ENCODE results near the gene JMJD7.

DNA sequence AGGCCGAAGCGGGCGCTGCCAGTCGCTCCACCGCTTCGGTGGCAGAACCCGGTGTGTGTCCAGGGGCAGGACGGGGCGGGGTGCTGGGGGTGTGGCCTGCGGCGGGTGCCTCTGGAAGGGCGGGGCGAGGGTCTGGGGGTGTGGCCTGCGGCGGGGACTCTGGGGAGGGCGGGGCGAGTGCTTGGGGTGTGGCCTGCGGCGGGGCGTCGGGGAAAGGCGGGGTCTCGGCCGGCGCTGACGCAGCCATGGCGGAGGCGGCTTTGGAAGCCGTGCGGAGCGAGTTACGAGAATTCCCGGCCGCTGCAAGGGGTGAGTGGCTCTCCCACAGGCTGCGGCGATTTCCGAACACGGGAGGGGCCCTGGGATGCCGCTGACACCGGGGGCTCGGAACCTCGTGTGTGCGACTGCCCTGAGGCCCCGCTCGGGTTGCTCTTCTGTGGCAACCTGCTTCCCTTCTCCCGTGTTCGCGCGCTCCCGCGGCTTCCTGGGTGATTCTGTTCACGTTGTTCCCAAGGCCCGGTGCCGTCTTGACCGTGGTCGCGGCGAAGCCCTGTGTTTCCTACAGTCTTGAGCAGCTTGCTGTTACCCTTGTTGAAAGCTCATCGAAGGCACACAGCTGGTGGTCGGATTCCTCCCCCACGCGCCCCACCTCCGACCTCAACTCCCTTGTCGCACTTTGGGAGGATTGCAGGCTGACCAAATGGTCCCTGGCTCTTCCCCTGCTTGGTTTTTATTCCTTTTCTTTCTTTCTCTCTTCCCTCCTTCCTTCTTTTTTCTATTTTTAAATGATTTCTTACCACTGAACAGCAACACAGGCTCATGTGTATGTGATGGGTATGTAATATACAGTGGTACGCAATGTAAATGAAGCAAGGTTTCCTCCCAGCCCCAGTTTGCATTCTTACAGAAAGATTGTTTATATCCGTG, at the start of gene JMJD7:
- TF ChIP-seq, protein P1, sequence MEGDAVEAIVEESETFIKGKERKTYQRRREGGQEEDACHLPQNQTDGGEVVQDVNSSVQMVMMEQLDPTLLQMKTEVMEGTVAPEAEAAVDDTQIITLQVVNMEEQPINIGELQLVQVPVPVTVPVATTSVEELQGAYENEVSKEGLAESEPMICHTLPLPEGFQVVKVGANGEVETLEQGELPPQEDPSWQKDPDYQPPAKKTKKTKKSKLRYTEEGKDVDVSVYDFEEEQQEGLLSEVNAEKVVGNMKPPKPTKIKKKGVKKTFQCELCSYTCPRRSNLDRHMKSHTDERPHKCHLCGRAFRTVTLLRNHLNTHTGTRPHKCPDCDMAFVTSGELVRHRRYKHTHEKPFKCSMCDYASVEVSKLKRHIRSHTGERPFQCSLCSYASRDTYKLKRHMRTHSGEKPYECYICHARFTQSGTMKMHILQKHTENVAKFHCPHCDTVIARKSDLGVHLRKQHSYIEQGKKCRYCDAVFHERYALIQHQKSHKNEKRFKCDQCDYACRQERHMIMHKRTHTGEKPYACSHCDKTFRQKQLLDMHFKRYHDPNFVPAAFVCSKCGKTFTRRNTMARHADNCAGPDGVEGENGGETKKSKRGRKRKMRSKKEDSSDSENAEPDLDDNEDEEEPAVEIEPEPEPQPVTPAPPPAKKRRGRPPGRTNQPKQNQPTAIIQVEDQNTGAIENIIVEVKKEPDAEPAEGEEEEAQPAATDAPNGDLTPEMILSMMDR (conservative IDR thresholded peaks at IDR 0.05; ENCODE audit: low read length): no peak
- no peak for TF ChIP-seq EZH2phosphoT487 (IDR thresholded peaks at IDR 0.05; ENCODE audit: borderline replicate concordance, low read depth, low read length)
